HG03064 (cell line): Measurements from ENCODE around the gene ANXA2R.
"Not testable (repeated sequence)": the region's sequence is repeated elsewhere in the genome, so short reads cannot be mapped to it uniquely, and the experiment has no call there.

Experiments
- ATAC-seq: cut with Tn5 transposase; IDR thresholded peaks from one replicate; pipeline ENCODE4 v1.9.1; 2021; ENCODE audit warnings: low read depth; ENCODE audit not compliant: unreplicated experiment

The ANXA2R gene

GRCh38 chr5:43040287-43041098 is at the start of gene ANXA2R:
Gene ANXA2R (minus strand): TSS chr5:43040319. CDS start chr5:43040046, 273 bp downstream.
- ATAC-seq: peak; percentile 31

GRCh38 chr5:43086118-43086908 is 46.2 kb upstream of the ANXA2R start:
- not testable (repeated sequence) for ATAC-seq

GRCh38 chr5:43085453-43085852 is 45.3 kb upstream of the ANXA2R start:
- no peak for ATAC-seq

GRCh38 chr5:43084468-43084867 is 44.3 kb upstream of the ANXA2R start:
- ATAC-seq: not testable (repeated sequence)

- not testable (repeated sequence) for ATAC-seq
Observed at GRCh38 chr5:43081345-43081744, 41.2 kb upstream of the ANXA2R start.

- no peak for ATAC-seq
Observed at GRCh38 chr5:43078956-43079355, 38.8 kb upstream of the ANXA2R start.

- not testable (repeated sequence) for ATAC-seq
Observed at GRCh38 chr5:43077446-43078191, 37.5 kb upstream of the ANXA2R start.

GRCh38 chr5:43075319-43076293 is 35.5 kb upstream of the ANXA2R start:
- ATAC-seq: no peak

- no peak for ATAC-seq
Observed at GRCh38 chr5:43074987-43075318, 34.8 kb upstream of the ANXA2R start.

GRCh38 chr5:43073597-43074546 is 33.8 kb upstream of the ANXA2R start:
- no peak for ATAC-seq

GRCh38 chr5:43069401-43069720 is 29.2 kb upstream of the ANXA2R start:
- not testable (repeated sequence) for ATAC-seq

- no peak for ATAC-seq
Observed at GRCh38 chr5:43068037-43068436, 27.9 kb upstream of the ANXA2R start.

- peak; percentile 31 for ATAC-seq
Observed at GRCh38 chr5:43066799-43067741, 27.0 kb upstream of the ANXA2R start.

GRCh38 chr5:43065948-43066798 is 26.1 kb upstream of the ANXA2R start:
- peak; percentile 27 for ATAC-seq

GRCh38 chr5:43065387-43065947 is 25.3 kb upstream of the ANXA2R start:
- no peak for ATAC-seq

- no peak for ATAC-seq
Observed at GRCh38 chr5:43063721-43064171, 23.6 kb upstream of the ANXA2R start.
